HUES48 (cell line): ENCODE data around the gene TBL1X.

Experiments used
- H3K27ac ChIP-seq: one replicate; pipeline ENCODE4 v1.7.0; 2013; ENCODE audit warnings: low read depth, low read length, inconsistent platforms
- H3K27me3 ChIP-seq: 2 replicates; pipeline ENCODE4 v1.6.1; 2013; ENCODE audit warnings: mild to moderate bottlenecking, low read length; ENCODE audit not compliant: control insufficient read depth, insufficient read depth
- H3K36me3 ChIP-seq: 2 replicates; pipeline ENCODE4 v1.6.1; 2013; ENCODE audit warnings: low read length; ENCODE audit not compliant: control insufficient read depth, insufficient read depth
- H3K4me1 ChIP-seq: 2 replicates; pipeline ENCODE4 v1.6.1; 2013; ENCODE audit warnings: mild to moderate bottlenecking, low read length; ENCODE audit not compliant: control insufficient read depth, insufficient read depth
- H3K4me3 ChIP-seq: 2 replicates; pipeline ENCODE4 v1.5.1; 2013; ENCODE audit warnings: mild to moderate bottlenecking, low read depth, low read length
- H3K9ac ChIP-seq: 2 replicates; pipeline ENCODE4 v1.6.1; 2013; ENCODE audit warnings: mild to moderate bottlenecking, low read depth, low read length, moderate library complexity
- H3K9me3 ChIP-seq: 2 replicates; pipeline ENCODE4 v1.6.1; 2013; ENCODE audit warnings: low read length; ENCODE audit not compliant: control insufficient read depth, insufficient read depth

TBL1X gene

DNA sequence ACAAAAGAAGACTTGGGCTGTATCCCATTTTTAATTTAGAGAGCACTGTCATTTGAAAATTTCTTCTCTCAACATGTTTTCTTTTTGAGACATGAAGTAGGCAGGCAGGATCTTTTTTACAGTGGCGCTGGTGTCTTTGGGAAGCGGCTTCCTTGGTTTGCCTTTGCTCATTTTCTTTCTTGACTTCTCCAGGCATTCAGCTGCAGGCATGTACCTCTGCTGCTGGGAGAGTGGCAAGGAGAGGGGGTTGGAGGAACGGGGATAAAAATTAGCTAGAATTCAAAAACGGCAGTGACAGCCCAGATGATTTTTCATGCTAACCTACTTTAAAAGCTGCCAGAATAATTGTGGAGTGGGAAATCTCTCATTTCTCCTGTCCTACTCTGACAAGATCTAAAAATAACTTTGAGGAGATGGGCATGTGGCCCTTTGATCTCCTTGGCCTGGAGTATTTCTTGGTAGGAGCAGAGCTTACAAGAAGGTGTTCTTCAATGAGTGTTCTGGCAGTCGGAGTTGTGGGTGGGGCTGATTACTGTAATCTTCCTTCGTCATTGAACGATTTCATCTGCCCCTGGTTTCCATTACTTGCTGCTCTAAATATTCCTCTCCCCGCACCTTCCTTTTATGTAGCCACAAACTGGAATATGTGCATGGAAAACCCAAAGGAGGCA is 54.8 kb downstream of the TBL1X start:
- Histone ChIP-seq H3K36me3 (no peaks in the 10 kb centered on the region), H3K27me3 (no peaks in the 10 kb centered on the region), H3K9me3 (no peaks in the 10 kb centered on the region), H3K9ac (no peak overlapping the region), H3K4me1 (peaks cover 15% of the 10 kb centered on the region), H3K4me3 (no peak overlapping the region), H3K27ac (no peak overlapping the region)

GRCh38 chrX:9520217-9520590 is 55.3 kb downstream of the TBL1X start:
- Histone ChIP-seq H3K4me1 (peaks cover 20% of the 10 kb centered on the region), H3K27ac (no peak overlapping the region), H3K27me3 (no peaks in the 10 kb centered on the region), H3K9me3 (no peaks in the 10 kb centered on the region), H3K9ac (no peak overlapping the region), H3K4me3 (no peak overlapping the region), H3K36me3 (no peaks in the 10 kb centered on the region)

DNA sequence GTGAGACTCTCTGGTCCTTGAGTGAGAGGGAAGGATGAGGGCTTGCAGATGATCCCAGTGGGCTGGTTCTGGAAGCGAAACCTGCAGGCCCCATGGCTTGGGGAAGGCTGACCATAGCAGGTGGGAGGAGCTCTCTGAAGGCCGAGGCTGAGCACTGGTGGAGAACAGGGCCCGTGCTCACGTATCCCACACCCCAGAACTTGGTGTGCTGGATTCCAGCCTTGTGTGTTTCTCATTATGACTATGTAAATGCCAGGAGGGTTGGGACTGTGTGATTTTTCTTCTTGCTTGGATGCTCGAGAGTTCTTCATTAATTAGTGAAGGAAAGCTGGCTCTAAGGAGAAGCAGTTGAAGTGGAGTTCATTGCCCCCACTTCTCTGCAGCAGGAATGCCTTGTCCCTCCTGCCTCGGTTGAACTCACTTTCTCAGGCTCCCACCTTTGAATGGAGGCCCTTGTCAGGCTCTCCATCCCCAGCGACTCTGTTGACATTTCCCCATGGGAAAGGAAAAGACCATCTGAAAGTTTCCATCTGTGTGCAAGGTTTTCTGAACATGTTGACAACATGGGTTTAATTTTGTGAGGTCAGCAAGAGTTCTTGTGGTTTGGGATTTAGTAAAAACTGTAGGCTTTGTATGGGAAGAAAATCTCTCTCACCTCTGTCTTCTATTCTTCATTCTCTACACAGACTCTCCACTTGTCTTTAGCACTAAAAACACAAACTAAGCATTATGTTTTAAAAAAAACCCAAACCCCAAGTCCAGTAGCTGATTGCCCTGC is 57.7 kb downstream of the TBL1X start:
- Histone ChIP-seq H3K4me1 (peaks cover 41% of the 10 kb centered on the region), H3K4me3 (no peak overlapping the region), H3K27me3 (no peaks in the 10 kb centered on the region), H3K27ac (no peak overlapping the region), H3K9me3 (no peaks in the 10 kb centered on the region), H3K36me3 (no peaks in the 10 kb centered on the region), H3K9ac (no peak overlapping the region)

- Histone ChIP-seq H3K36me3 (no peaks in the 10 kb centered on the region), H3K9ac (no peak overlapping the region), H3K27ac (no peak overlapping the region), H3K4me3 (no peak overlapping the region), H3K4me1 (peaks cover 57% of the 10 kb centered on the region), H3K27me3 (no peaks in the 10 kb centered on the region), H3K9me3 (no peaks in the 10 kb centered on the region)
Observed at GRCh38 chrX:9525511-9526248, 60.8 kb downstream of the TBL1X start.

DNA sequence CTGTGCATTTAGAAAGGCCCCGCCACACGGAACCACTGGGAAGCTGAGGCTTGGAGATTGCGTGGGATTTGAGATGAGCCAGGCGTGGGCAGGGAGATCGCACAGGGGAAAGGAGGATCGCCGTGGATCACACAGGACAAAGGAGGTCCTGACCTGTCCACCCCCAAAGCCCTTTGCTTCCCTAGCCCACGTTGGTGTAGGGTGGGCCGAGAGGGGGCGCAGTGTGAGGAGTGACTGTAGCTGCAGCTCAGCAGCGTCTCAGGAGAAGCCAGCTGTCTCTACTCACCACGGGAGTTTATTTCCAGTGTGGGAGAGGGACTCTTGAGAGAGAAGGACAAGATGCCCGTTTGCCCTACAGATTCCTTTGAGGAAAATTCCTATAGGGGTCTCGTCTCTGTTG is 62.1 kb downstream of the TBL1X start:
- Histone ChIP-seq H3K4me3 (no peak overlapping the region), H3K9me3 (no peaks in the 10 kb centered on the region), H3K9ac (no peak overlapping the region), H3K27me3 (no peaks in the 10 kb centered on the region), H3K36me3 (no peaks in the 10 kb centered on the region), H3K4me1 (peaks cover 52% of the 10 kb centered on the region), H3K27ac (no peak overlapping the region)

DNA sequence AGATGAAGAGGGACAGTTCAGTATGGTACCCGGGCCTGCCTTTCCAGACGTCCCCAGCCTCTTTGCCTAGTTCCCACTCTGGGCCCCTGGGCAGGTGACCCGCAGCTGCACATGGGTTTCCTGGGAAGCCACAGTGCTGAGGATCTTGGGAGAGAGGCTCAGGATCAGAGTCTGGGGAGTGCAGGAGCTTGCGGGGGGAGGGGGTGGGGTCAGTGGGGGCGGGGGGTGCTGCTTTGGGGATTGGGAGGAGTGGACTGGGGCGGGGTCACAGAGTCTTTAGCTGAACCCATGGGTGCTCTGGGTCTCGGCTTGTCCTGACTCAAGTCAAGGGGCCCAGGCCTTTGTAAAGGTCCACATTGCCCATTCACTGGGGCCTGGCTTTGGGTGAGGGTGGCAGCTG is 63.6 kb downstream of the TBL1X start:
- H3K36me3 ChIP-seq = no peaks in the 10 kb centered on the region
- H3K27ac ChIP-seq = peak overlapping the region; percentile 42
- no peak overlapping the region for H3K9ac ChIP-seq
- H3K4me3 ChIP-seq = peak overlapping the region; percentile 20; the same call in 1 of the 2 replicates
- peaks cover 66% of the 10 kb centered on the region for H3K4me1 ChIP-seq
- no peaks in the 10 kb centered on the region for H3K27me3 ChIP-seq
- H3K9me3 ChIP-seq = no peaks in the 10 kb centered on the region

GRCh38 chrX:9529223-9529622 is 64.4 kb downstream of the TBL1X start:
- peaks cover 73% of the 10 kb centered on the region for H3K4me1 ChIP-seq

DNA sequence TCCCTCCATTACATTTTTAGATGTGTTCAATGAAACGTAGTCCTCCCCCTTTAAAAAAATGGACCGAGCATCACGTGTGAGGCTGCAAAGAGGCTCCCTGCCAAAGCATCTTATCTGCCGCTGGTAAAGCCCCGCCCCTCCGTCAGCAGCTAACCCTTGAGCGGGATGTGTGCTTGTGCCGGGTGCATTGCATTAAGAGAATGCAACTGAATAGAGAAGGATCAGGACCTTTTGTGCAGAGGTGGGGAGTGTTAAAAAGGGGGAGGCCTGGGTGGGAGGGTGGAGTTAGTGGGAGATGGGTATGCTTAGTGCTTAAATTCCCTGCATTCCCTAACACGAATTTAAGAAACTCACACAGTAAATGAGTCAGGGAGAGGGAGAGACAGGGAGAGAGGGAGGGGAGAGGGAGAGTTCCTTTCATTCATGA is 66.0 kb downstream of the TBL1X start:
- Histone ChIP-seq H3K27ac (peak overlapping the region; percentile 55), H3K9me3 (no peaks in the 10 kb centered on the region), H3K4me1 (peaks cover 77% of the 10 kb centered on the region), H3K9ac (no peak overlapping the region), H3K27me3 (no peaks in the 10 kb centered on the region), H3K4me3 (peak overlapping the region; percentile 39), H3K36me3 (no peaks in the 10 kb centered on the region)

More at GRCh38 chrX:9529223-9529622, 64.4 kb downstream of the TBL1X start:
- peak overlapping the region; percentile 52 for H3K27ac ChIP-seq
- no peaks in the 10 kb centered on the region for H3K27me3 ChIP-seq
- H3K9me3 ChIP-seq = no peaks in the 10 kb centered on the region
- H3K36me3 ChIP-seq = no peaks in the 10 kb centered on the region
- 0 out of 2 replicates have a peak overlapping the region, but pooled peaks have one; percentile 20 for H3K4me3 ChIP-seq
- no peak overlapping the region; the same call in 1 of the 2 replicates for H3K9ac ChIP-seq

GRCh38 chrX:9532349-9532748 is 67.5 kb downstream of the TBL1X start:
- H3K9me3 ChIP-seq = no peaks in the 10 kb centered on the region
- no peaks in the 10 kb centered on the region; the same call in 1 of the 2 replicates for H3K36me3 ChIP-seq
- H3K4me1 ChIP-seq = peaks cover 68% of the 10 kb centered on the region
- no peaks in the 10 kb centered on the region for H3K27me3 ChIP-seq
- H3K4me3 ChIP-seq = no peak overlapping the region
- H3K9ac ChIP-seq = no peak overlapping the region
- H3K27ac ChIP-seq = no peak overlapping the region

DNA sequence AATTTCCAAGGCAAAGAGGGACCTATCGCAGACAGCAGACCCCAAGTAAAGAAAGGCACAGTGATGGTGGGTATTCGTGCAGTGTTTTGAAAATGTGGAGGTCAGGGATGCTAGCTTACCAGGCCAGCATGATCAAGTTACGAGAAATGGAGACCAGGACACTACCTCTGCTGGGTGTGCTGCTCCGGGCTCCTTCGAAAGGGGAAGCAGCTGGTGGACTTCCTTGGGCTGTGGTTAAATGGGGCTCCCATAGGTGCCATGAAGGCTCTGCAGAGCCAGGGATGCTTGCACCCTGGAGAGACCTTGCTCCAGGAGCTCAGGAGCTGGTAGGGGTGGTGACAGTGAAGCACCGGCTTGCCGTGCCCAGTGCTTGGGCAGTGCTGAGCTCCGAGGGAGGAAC is 68.8 kb downstream of the TBL1X start:
- peaks cover 60% of the 10 kb centered on the region for H3K4me1 ChIP-seq
- H3K4me3 ChIP-seq = no peak overlapping the region
- H3K36me3 ChIP-seq = no peaks in the 10 kb centered on the region; the same call in 1 of the 2 replicates
- no peaks in the 10 kb centered on the region for H3K9me3 ChIP-seq
- H3K27me3 ChIP-seq = no peaks in the 10 kb centered on the region
- no peak overlapping the region for H3K9ac ChIP-seq
- H3K27ac ChIP-seq = no peak overlapping the region

GRCh38 chrX:9534686-9535085 is 69.8 kb downstream of the TBL1X start:
- Histone ChIP-seq H3K9me3 (no peaks in the 10 kb centered on the region), H3K27me3 (no peaks in the 10 kb centered on the region), H3K27ac (peak overlapping the region; percentile 32), H3K9ac (no peak overlapping the region), H3K36me3 (no peaks in the 10 kb centered on the region; the same call in 1 of the 2 replicates), H3K4me3 (no peak overlapping the region), H3K4me1 (peaks cover 51% of the 10 kb centered on the region)
